HG03342 (cell line): Measurements from ENCODE around the gene LRFN4.

Experiments
- ATAC-seq: cut with Tn5 transposase; IDR thresholded peaks from one replicate; pipeline ENCODE4 v1.9.1; 2021; ENCODE audit warnings: mild to moderate bottlenecking, moderate library complexity; ENCODE audit not compliant: unreplicated experiment

The LRFN4 gene

GRCh38 chr11:66870131-66870530 lies 13.3 kb downstream of the LRFN4 start:
- ATAC-seq = no peak

DNA sequence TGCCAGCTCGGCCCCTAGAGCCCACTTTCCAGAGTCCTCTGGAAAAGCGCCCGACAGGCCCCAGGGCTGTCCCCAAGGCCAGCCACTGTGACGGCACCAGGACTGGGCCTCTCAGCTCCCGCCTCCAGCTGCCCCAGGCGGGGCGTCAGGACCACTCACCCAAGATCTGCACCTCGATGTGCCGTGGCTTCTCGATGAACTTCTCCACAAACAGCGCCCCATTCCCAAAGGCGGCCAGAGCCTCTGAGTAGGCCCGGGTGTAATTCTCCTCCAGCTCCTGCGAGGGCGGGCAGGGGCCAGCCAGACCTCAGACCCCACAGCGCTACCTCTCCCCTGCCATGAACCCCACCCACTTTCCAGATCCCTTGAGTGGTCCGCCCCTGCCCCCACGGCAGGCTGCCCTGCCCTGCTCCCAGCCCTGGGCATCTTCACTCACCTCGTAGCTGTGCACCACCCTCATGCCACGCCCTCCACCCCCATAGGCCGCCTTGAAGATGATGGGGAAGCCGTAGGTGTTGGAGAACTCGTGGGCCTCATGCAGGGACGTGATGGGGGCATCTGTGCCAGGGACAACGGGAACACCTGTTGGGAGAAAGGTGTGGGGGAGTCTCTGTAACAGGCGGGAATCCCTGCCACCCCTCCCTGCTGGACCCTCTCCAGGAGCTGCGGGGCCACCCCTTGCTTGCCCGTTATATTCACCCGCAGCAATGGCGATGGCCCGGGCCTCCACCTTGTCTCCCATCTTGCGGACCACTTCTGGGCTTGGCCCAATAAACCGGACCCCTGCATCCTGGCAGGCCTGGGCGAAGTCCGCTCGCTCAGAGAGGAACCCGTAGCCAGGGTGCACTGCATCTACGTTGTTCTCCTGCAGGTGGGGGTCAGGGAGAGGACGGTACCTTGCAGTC lies 14.0 kb downstream of the LRFN4 start:
- ATAC-seq = no peak

GRCh38 chr11:66871521-66871901 lies 14.6 kb downstream of the LRFN4 start:
- no peak for ATAC-seq

- ATAC-seq = no peak
Observed at GRCh38 chr11:66874232-66874631, 17.4 kb downstream of the LRFN4 start.

- ATAC-seq = no peak
Observed at GRCh38 chr11:66875378-66875777, 18.5 kb downstream of the LRFN4 start.

- no peak for ATAC-seq
Observed at GRCh38 chr11:66877588-66878385, 20.9 kb downstream of the LRFN4 start.

DNA sequence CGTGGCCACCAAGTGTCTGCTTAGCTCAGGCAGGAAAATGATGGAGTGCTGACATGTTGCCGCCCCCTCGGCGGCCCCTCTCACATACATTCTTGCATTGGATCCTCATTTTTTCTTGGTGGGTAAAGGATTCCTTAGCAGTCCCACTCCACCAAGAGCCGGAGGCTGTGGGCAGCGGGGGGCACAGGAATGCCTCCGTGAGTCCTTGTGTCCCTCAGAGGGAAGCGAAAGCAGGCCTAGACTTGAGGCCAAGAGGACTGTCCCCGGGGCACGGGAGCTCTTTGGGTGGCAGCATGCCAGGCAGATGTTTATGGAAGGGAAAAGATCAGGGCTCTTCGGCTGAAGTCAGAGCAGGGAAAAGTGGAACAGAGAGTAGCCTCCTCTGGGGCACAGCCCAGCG lies 21.6 kb downstream of the LRFN4 start:
- no peak for ATAC-seq

DNA sequence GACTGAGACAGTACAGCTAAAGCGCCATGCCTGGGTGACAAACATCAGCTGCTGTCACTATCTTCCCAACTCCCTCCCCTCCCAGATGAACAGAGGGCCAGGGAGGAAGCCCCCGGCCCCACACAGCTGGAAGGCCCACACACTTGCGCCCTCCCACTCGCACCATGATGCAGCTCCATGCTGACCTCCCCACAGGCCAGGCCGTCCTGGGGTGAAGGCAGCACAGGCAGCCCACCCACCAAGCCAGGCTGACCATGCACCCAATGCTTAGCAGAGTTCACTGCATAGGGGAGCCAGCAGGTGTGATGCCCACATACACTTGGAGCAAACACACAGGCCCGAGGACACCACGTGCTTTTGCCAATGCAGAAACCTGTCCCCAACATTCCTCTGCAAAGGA lies 22.1 kb downstream of the LRFN4 start:
- ATAC-seq = no peak

- ATAC-seq = no peak
Observed at GRCh38 chr11:66879583-66879982, 22.7 kb downstream of the LRFN4 start.

GRCh38 chr11:66879999-66880398 lies 23.1 kb downstream of the LRFN4 start:
- no peak for ATAC-seq

DNA sequence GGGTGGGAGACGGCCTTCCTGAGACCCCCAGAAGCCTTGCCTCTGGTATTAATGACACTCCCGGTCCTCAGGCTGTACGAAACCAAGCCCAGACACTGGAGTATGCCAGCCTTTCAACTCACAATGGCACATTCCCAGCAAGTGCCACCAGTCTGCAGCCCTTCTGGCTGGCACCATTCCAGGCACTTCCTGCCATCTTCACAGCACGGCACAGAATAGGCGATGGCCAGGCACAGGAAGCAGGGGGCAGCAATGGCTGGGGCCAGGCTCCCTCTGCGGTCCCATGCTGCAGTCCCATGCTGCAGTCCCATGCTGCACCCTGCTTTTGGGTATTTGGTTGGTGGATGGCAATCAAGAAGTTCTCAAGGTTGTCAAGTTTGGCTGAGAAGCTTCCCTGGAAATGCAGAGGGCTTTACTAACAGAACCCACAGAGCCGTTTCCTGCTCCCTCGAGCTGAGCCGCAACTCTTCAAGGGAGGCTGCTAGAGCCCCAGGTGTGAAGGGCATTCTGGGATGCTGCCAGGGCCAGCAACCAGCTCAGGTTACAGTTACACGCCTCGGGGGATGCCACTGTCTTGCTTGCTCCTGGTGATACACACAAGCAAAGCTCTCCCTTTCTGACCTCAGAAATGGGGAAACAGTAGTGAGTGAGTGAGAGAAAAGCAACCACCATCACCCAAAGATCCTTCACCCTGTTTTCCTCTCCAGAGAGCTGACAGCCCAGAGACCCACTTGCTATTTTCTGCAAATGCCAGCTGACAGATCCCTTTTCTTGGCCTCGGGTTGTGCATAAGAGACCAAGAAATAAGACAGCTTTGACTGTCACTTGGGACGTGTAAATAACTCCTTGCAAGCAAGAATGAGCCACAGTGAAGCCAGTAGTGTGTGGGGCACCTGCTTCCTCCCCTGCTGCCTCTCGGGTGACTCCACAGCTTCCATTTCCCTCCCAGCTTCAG lies 23.9 kb downstream of the LRFN4 start:
- no peak for ATAC-seq

DNA sequence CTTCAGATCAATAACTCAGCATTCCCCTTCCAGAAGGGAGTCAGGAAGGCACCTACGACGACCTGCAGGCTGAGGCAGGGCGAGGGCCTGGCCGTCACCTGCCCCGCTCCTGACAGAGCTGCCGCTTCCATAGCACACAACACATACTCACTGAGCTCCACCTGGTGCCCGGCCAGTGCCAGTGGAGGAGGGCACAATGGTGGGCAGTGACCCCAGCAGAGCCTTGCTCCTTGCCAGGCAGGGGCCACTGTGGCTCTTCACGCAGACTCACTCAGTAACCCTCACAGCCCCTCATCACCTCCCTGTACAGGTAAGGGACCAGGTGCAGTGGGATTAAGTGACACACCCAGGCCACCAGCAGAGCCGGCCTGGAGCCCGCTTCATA lies 24.6 kb downstream of the LRFN4 start:
- ATAC-seq = no peak

- no peak for ATAC-seq
Observed at GRCh38 chr11:66881927-66882452, 25.1 kb downstream of the LRFN4 start.

- ATAC-seq = no peak
Observed at GRCh38 chr11:66882561-66883015, 25.7 kb downstream of the LRFN4 start.

GRCh38 chr11:66883016-66883965 lies 26.4 kb downstream of the LRFN4 start:
- no peak for ATAC-seq

GRCh38 chr11:66884443-66884842 lies 27.6 kb downstream of the LRFN4 start:
- no peak for ATAC-seq

- no peak for ATAC-seq
Observed at GRCh38 chr11:66885469-66885868, 28.6 kb downstream of the LRFN4 start.

GRCh38 chr11:66885950-66886440 lies 29.1 kb downstream of the LRFN4 start:
- no peak for ATAC-seq

GRCh38 chr11:66886671-66887221 lies 29.9 kb downstream of the LRFN4 start:
- no peak for ATAC-seq
